Left lobe of liver (tissue), 2 donors: Measurements from ENCODE around the gene KTN1. TPM values are rescaled to one million over a fixed set of nuclear protein-coding genes. Genes with fewer than 3 reads are reported as not detected.

Experiments
- ATAC-seq: fragments of 200-7000 bp; cut with Tn5 transposase; one replicate; pipeline ENCODE4 v1.9.1; 2020; ENCODE audit warnings: mild to moderate bottlenecking, moderate library complexity
- DNase-seq: peaks from one replicate; pipeline ENCODE4 v3.0.0-alpha.2; 2020; ENCODE audit warnings: low spot score
- total RNA-seq: library from RNA; stranded (reverse); gene quantifications from one replicate; pipeline ENCODE4 v1.2.1, GENCODE V29; 2021
- donor health status: DM: no; HTN: no; CAD: no; lungs with moderate emphysema.
- donor health status: DM: no; HTN: yes; CAD: no.

The KTN1 gene
- total RNA-seq, 1 donor from 2014 or later: 53.1 TPM

DNA sequence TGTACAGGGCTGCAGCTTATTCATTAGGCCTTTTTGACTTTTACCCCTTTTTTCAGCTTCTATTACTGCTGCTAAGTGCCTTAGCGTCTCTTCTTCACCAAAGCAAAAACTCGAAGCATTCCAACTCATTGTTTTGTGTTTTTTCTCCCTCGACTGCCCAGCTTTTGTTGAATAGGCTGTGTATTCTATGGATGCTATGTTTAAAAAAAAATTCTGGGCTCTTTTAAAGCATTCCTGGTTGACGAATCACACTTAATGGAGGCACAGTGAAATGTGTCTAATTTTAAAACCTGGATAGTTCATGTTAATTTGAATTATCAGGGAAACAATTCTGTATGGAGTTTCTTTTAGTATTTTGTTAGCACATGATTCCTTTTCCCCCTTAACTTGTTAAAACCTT, 29.7 kb downstream of the KTN1 start:
- no peak for DNase-seq
- ATAC-seq: no peak

DNA sequence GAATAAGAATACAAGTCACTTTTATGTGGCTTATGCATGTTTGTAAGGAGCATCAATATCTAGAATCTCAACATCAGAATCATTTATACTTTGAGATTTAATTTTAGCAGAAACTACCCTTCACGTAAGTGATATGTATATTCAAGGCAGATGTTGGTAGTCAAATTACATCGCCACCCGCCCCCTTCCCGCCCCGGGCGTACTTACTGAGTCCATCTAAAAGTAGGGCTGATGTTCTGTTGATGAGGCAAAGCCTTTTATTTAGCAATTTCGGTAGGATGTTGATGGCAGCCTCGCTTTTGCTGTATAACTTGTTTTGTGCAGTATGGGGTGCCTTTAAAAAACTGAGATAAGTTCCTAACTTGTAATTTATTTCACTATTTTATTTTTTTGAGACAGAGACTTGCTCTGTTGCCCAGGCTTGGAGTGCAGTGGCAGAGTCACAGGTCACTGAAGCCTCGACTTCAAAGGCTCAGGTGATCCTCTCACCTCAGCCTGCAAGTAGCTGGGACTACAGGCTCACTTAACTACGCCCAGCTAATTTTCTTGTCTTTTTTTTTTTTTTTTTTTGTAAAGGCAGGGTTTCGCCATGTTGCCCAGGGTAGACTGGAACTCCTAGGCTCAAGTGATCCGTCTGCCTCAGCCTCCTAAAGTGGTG, 30.8 kb downstream of the KTN1 start:
- ATAC-seq: no peak
- no peak for DNase-seq

DNA sequence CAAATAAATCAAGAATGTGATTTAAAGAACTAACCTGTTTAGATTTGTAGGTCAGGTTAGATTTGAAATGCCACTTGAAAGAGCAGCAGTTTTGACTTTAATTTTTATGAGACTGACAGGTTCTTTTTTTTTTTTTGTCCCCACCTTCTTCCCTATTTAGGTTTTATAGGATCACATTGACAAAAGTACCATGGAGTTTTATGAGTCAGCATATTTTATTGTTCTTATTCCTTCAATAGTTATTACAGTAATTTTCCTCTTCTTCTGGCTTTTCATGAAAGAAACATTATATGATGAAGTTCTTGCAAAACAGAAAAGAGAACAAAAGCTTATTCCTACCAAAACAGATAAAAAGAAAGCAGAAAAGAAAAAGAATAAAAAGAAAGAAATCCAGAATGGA, 31.9 kb downstream of the KTN1 start:
- no peak for ATAC-seq

DNA sequence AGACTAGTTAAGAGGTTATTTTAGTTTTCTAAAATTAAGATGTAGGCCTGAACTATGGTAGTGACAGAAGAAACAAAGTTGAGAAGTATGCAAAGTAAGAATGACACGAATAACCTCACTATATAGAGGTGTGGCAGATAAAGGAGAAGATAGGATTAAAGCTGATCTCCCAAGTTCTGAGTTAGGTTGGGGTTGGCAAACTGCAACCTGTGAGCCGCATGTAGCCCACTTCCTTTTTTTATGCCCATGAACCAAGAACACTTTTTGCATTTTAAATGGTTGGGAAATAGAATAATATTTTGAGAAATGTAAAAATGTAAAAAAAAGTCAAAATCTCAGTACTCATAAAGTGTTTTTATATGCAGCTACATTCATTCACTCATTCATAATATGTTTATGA, 34.3 kb downstream of the KTN1 start:
- DNase-seq (no peak), ATAC-seq (no peak)

More for the DNA sequence above, 31.9 kb downstream of the KTN1 start:
- DNase-seq: no peak

DNA sequence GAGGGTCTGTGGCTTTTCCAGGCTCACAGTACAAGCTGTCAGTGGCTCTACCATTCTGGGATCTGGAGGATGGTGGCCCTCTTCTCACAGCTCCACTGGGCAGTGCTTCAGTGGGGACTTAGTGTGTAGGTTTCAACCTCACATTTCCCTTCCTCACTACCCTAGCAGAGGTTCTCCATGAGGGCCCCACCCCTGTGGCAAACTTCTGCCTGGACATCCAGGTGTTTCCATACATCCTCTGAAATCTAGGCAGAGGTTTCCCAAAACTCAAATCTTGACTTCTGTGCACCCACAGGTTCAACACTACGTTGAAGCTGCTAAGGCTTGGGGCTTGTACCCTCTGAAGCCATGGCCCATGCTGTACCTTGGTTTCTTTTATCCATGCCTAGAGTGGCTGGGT, 40.3 kb downstream of the KTN1 start:
- ATAC-seq (no peak), DNase-seq (no peak)

DNA sequence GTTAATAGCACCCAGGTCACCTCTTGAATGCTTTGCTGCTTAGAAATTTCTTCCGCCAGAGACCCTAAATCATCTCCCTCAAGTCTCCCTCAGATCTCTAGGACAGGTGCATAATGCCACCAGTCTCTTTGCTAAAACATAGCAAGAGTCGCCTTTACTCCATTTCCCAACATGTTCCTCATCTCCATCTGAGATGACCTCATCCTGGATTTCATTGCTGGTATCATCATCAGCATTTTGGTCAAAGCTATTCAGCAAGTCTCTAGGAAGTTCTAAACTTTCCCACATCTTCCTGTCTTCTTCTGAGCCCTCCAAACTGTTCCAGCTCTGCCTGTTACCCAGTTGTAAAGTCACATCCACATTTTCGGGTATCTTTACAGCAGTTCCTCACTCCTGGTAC, 41.0 kb downstream of the KTN1 start:
- no peak for ATAC-seq
- no peak for DNase-seq

DNA sequence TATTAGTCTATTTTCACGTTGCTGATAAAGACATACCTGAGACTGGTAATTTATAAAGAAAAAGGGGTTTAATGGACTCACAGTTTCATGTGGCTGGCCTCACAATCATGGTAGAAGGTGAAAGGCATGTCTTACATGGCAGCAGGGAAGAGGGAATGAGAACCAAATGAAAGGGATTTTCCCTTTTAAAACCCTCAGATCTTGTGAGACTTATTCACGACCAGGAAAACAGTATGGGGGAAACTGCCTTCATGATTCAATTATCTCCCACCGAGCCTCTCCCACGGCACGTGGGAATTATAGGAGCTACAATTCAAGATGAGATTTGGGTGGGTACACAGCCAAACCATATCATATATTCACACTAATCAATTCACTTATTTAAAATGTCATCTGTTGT, 41.4 kb downstream of the KTN1 start:
- no peak for ATAC-seq
- no peak for DNase-seq

DNA sequence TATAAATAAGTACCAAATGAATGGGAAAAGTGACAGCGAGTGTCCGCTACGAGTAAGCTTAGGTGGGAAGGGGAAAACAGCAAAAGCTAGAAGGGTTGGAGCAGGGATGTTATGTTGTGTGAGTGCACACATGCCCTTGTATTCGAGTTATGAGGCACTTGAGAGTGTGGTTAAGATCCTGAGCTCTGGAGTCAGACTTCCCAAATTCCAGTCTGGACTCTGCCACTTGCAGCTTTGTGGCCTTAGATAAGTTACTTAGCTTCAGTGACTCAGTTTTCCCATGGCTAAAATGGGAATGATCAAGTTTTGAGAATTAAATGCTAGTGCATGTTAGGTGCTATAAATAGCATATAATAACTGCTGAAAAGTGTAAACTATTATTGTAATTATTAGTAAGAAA, 44.9 kb downstream of the KTN1 start:
- no peak for DNase-seq
- no peak for ATAC-seq

DNA sequence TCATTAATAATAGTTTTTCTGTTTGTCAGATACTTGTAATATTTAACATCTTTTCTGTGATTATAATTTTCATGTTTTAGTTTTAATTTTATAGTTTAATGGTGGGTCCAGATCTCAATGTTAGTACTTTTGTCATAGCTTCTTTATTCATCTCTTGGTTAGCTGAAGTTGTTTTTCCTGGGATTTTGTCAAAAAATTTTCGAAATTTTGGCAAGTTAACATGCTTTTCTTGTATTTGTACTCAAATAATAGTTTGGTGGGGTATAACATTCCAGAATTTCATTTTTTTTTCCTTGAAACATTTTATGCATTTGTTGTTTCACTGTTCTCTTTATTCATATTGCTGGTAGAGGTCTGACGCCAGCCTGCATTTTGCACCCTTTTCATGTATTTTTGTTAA, 45.5 kb downstream of the KTN1 start:
- no peak for ATAC-seq
- no peak for DNase-seq

DNA sequence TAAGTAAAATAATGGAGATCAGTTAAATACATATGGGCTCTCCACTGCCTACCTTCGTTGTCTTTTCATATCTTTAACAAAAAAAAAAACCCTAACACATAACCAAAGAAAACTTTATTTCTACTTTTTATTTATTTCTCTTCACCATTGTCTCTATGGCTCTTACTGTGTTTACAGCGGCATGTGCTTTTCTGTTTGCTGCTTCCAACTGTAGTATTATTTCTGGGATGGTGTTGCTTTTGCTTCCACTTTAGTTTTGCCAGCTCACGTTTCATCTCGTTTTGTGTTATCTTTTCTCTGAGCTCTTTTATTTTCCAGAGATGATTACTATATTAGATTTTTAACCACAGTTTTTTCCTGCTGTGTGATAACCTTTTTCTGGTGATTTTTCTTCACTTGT, 46.1 kb downstream of the KTN1 start:
- ATAC-seq: no peak
- no peak for DNase-seq

DNA sequence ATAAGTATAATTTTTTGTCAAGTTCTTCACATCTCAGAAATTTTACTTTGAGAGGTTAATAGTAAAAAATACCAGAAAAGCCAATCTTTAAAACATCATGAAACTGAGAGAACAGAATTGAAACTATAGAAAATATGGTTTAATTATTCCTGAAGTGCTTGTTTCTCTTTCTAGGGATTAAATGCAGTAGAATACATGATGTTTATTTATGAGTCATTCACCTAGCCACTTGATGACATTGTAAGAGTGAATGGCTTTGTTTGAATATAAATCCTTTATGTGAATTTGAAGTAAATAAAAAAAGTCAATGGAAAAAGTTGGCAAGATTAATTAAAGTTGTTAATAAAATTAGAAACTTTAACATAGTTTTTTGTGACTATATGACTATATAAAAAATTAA, 48.4 kb downstream of the KTN1 start:
- DNase-seq (no peak), ATAC-seq (no peak)

DNA sequence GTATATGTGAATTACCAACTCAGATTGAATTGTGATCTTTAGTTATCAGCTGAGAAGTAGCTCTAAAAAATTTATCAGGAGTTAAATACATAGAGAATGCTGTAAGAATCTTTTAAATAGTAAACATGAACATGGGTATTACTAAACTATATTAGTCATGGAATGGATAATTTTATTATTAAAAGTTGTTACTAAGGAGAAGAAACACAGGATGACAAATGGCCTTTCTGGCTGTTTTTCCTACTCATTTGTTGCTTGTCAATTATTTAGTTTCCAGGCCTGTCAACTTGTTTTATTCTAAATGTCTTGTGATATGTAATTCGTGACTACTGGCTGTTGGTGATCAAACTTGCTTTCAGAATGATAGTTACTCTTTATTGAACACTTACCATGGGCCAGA, 58.7 kb downstream of the KTN1 start:
- ATAC-seq (no peak), DNase-seq (no peak)

DNA sequence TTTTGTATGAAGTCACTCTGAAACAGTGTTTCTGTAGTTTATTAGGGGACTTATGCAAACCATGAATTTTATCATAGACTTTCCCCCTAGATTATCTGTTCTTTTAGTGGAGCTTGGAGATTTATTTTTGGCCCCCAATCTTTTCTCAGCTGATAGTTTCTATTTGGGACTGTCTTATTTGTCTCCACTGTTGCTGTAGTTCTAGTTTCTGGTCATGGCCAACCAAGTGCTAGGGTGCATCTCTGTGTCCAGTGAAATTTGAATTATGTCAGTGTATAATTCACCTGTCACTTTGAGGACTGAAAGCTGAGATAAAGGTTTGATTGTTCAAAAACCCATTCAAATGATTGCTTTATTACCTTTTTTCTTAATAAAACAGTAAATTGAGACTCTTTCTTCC, 61.3 kb downstream of the KTN1 start:
- ATAC-seq: no peak
- DNase-seq: no peak

DNA sequence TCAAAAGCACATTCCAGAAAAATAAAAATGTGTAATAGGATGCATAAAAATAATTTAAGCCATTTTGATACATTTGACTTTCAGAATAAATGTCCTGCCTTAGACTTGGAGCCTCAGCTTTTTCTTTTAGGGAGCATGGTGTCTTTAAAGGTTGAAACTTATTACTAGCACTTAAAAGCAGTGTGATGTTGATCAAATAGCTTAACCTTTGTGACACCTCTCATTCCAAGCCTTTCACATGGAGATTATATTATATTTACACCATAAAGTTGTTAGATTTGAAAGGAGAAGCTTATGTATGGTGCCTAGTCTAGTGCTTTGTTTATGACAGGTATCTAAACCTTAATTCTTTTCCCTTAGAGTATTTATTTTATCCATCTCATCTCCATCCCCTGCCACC, 61.9 kb downstream of the KTN1 start:
- no peak for ATAC-seq
- DNase-seq: no peak

DNA sequence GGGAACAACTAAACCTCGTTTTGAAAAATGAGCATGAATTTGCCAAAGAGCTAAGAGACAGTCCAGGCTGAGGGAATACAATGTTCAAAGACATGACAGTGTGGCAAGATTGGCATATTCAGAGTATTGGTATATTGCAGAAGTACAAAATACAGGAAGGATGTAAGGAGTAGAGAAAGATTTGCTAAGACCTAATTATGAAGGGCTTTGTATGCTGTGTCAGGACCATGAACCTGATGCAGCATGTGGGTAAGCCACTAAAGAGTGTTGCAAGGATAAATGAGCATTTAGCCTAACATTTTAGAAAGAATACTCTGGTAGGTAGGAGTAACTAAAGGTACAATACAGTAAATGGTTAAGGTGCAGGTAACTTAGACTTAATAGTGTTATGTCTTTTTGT, 65.1 kb downstream of the KTN1 start:
- ATAC-seq: no peak
- no peak for DNase-seq

DNA sequence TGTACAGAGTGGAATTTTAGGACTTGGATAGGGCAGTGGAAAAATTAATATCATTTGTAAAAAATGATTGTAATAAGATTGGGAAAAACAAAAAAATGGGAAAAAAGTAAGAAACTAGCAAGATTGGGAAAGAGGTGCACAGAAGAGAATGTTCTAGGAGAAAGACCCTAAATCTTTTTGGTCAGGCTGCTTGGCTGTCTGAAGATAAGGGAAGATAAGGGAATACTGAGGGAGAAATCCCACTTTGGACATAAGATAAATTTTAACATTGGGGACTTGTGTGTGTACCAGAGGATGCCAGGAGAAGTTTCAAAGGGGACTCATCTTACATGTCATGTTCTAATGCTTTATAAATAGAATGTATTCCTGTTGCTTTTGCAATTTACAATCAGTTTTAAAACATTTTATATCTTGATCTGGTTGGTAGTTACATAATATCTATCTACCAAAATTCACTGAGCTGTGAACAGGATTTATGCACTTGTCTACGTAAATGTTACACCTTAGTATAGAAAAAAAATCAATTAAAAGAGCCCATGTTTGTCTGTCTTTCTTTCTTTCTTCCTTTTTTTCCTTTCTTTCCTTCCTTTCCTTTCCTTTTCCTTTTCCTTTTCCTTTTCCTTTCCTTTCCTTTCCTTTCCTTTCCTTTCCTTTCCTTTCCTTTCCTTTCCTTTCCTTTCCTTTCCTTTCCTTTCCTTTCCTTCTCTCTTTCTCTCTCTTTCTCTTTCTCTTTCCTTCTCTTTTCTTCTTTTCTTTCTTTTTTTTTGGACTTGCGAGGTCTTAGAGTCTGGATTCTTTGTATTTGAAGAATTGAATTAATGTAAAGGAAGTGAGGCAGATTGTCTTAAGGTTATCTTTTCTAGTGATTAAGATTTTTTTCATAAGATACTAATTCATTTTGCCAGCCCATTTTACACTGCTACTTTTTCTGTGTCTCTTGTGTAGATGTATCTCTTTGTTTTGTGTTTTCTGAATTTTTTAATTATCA, 66.1 kb downstream of the KTN1 start:
- DNase-seq (no peak), ATAC-seq (no peak)

DNA sequence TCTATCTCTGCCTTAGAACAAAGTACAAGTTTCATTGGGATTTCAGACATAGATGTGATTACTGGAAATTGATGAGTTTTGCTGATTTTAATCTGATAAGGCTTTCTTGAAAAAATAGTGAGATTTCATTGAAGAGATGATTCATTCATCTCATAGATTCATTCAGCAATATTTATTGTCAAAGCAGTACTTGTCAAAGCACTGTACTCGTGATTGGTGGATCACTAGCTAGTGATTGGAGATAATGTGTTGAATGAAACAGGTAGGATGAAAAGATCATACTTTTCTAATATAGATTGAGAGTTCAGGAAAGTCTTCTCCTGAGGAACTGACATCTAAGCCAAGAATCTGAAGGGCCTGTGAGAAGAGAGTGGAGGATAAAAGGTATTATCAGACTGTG, 71.0 kb downstream of the KTN1 start:
- DNase-seq: no peak
- no peak for ATAC-seq

DNA sequence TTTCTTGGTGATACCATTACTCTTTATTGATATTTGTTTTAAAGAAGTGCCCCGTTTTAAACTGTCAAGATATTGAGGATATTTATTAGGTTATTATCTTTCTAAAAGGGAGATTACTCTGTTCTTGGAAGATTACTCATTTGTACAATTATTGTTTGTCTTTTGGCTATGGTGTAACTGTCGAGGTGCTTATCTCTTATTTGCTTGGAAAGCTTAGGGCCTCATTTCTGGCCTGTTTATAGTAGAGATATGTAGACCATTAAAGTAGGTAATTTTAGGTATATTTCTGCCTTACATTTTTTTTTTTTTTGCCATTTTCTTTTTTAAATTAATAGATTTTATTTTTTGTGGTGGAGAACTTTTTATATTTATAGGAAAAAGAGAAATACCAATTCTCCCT, 74.2 kb downstream of the KTN1 start:
- no peak for DNase-seq
- ATAC-seq: peak; percentile 83

DNA sequence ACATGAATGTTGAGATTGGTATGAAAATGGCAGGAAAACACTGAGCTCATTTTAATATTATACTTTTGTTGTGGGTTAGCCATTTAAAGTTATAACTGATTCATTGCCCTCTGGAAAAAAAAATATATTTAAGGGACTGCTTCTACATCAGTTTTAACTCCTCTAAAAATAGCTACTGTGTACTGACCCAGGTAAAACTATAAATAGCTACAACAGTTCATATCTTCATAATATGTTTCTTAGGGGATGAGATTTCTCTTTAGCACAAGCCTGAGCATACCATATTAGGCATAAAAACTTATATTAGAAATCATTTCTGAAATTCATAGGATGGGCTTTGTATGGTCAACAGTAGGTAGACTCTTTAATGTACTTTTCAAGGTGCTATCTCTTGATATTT, 81.0 kb downstream of the KTN1 start:
- no peak for ATAC-seq
- DNase-seq: no peak

DNA sequence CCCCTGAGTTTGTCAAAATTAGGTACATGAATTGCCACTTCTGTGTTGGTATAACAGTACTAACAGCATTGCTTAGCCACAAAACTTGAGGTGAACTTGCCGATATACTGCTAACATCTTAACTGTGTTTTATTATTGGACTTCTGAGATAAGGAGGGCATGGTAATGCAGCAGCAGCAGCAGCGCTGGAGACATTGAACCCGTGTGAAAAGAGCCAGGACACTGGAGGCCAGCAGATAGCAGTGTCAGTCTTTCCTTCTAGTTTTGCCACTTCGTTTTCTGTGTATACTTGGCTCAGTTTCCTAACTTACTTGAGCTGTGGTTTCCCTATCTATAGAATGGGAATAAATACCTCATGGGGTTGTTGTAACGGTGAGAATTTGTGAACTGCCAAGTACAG, 82.7 kb downstream of the KTN1 start:
- ATAC-seq (no peak), DNase-seq (no peak)

DNA sequence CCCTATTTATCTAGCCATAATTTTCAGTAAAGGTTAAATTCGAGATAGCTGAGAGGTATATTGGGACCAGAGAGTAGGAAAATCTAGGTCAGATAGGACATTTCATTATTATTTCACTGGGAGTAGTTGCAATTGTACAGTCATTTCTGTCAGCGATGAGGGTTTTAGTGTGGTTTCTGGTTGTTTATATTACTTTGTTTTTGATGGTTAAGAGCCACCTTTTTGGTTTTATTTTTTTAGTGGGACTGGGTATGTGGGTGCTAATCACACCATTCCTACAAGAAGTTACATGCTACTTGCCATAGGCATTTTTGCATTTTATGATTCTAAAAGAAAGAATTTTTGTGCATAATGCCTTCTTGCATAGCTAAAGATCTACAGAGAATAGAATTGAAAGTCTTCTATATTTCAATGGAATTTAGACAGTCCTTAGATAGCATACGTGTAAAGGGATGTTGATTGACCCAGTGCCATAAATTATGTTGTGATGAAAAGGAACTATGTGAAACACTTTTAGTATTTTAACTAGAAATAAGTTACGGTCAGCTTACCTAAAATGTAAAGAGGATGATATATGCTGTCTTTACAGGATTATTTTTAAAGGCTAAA, 85.2 kb downstream of the KTN1 start:
- DNase-seq (no peak), ATAC-seq (no peak)

DNA sequence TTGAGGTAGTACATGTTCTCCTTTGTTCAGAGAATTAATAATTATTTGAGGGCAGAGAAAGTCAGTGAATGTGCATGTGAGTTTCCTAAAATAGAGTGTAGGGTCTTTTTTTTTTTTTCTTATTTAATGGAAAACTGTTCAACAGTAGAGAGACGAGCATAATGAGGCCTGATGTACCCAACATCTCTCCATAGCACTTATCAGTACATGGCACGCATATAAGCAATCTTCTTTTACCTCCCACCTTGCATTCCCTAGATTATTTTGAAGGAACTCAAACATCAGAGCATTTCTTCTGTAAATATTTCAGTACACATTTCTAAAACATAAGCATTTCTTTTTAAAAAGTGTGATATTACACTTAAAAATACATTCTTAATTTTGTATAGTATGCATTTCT, 87.8 kb downstream of the KTN1 start:
- ATAC-seq (no peak), DNase-seq (no peak)
